HCEC 1CT (cell line): ENCODE data around the gene SERPINB1.
"Not testable (repeated sequence)": the region's sequence is repeated elsewhere in the genome, so short reads cannot be mapped to it uniquely, and the experiment has no call there.

Experiments used
- DNase-seq: peaks from one replicate; pipeline ENCODE4 v3.0.0-alpha.2; 2017

Gene SERPINB1

DNA sequence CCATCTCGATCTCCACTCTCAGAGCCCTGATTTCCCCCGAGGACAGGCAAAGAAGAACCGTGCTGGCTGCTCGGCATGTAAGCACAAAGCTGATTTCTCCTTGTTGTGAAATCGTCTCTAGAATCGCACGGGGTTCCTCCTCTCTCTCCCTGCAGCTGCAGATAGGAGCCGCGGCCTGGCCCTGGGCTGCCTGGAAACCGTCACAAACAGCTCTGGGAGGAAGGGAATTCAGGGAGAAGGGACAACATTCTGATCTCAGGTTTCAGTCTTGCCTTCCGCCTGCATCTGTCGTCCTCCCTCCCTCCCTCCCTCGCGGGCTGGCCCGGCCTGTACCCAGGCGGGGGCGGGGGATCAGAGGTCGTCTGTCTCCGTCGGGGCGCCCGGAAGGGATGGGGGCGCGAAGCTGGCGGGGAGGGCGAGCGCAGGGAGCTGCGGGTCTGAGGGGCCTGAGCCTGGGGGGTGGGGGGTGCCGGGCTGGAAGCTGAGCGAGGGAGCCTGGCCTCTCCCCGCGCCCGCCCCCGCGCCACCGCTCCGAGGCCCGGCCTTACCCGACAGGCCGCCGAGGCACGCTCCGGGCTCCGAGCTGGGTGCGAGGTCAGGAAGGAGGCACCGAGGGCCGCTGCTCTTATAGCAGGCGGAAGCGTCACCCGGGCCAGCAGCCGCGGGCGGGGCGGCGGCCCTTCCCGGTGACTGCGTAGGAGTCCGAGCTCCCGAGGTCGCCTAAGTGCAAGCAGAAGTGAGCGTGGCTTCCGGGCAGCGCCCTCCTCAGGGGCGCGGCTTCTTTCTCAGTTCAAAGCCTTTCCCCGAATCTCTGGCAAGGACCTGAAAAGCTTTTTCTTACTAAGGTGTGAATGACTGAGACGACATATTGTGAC lies at the start of gene SERPINB1:
Gene SERPINB1, minus strand, starts transcription at position 600 of the 875 bp plus-strand sequence. CDS start 1,277 bp downstream, outside the sequence.
- peak; percentile 95 for DNase-seq

DNA sequence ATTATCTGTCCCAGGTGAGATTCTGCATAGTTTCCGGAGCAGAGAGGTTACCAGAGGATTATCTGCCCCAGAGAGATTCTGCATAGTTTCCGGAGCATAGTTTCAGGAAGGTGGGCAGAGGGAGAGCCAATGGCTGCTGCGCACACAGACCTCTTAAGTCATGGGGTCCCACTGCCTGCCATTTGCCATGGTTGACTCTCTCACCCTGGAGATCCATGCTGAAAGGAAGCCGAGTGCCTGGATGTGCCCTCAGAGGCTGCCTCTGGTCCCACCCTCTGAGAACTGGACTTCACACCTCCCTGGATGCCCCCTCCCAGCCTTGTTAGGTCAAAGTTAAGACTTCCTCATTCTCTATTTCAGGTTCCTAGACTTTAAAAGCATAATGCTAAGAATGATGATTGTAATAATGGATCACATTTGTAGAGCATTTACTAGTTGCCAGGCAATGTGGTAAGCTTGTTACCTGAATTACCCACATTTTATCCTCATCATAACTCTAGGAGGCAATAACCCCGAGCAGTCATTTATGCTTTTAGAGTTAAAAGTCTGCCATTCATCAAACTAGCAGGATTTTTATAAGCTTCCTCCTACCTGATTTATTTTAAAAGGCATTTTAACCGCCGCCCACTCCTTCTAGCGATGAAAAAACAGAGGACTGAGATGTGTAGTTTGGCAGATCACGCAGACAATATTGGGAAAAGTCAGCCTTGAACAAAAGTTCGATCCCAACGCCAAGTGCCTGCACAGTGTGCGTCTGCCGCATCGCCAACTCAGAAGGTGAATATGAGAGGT lies 49.5 kb upstream of the SERPINB1 start:
- DNase-seq = no peak

DNA sequence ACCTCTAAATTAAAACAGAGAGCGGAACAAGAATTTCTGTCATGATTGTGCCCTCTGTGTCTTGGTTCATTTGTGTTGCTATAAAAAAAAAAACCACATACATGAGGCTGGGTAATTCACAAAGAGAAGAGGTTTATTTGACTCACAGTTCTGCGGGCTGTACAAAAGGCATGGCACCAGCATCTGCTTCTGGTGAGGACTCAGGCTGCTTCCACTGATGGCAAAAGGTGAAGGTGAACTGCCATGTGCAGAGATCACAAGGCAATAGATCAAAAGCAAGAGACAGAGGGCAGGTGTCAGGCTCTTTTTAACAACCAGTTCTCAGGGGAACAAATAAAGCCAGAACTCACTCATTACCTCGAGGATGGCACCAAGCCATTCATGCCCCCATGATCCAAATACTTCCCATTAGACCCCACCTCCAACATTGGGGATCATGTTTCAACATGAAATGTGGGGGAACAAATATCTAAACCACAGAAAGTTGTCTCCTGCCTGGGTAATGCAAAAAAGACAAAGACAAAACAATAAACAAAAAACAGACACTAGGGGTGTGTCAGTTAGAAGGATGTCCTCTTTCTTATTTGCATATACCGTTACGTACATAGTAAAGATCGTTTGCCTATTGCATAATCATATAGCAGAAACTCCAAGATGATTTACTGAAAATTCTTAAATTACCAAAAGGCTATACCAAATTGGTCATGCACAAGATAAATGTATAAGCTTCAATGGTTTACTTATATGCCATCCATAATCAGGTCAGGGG lies 44.5 kb upstream of the SERPINB1 start:
- no peak for DNase-seq

DNA sequence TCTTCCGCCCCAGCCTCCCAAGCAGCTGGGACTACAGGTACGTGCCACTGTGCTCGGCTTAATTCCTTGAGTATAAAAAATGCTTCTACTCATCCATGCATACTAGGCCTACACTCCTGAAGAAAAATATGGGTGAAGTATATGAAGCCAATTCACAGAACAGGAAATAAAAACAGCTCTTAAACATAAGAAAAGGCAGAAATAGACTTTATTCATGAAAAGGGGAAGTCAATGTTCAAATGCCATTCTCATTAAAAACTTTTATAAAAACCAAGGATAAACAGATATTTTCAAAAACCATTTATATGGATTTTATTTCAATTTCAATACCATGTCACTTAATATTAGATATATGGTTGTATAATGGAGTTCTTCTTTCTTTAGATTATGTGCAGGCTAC lies 43.1 kb upstream of the SERPINB1 start:
- DNase-seq = no peak

DNA sequence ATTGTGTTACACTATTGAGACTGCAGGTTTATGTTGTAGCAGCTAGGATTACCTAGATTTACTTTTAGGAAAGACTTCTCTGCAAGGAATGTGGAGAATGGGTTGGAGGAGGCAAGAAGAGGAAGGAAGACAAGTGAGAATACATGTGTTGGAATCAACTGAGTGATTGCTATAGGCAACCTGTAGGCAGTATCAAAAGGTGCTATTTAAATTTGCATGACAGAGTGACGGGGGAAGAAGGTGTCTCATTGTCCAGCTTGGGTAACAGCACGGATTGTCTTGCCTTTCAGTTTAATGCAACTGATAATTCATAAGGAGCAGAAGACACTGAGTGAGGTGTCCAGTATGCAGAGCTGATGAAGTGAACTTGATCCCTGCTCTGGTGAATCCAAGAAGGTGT lies 42.0 kb upstream of the SERPINB1 start:
- no peak for DNase-seq

DNA sequence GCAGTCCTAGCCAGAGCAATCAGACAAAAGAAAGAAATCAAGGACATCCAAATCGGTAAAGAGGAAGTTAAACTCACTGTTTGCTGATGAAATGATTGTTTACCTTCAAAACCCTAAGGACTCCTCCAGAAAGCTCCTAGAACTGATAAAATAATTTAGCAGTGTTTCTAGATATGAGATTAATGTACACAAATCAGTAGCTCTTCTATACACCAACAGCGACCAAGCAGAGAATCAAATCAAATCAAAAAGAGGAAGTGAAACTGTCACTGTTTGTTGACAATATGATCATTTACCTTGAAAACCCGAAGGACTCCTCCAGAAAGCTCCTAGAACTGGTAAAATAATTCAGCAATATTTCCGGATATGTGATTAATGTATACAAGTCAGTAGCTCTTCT lies 39.8 kb upstream of the SERPINB1 start:
- no peak for DNase-seq

DNA sequence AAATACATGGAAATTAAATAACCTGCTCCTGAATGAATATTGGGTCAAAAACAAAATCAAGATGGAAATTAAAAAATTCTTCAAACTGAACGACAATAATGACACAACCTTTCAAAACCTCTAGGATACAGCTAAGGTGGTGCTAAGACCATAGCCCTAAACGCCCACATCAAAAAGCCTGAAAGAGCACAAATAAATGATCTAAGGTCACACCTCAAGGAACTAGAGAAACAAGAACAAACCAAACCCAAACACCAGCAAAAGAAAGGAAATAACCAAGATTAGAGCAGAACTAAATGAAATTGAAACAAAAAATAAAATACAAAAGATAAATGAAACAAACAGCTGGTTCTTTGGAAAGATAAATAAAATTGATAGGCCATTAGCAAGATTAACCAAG lies 38.5 kb upstream of the SERPINB1 start:
- DNase-seq = not testable (repeated sequence)

DNA sequence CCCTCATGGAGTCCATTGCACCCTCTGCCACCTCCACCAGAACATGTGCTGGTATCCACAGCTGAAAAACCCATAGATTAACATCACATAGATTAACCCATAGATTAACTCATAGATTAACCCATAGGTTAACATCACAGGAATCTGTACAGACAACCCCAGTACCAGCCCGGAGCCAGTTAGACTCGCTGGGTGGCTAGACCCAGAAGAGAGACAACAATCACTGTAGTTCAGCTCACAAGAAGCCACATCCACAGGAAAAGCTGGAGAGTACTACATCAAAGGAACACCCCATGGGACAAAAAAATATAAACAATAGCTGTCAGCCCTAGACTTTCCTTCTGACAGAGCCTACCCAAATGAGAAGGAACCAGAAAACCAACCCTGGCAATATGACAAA lies 36.3 kb upstream of the SERPINB1 start:
- DNase-seq = no peak

DNA sequence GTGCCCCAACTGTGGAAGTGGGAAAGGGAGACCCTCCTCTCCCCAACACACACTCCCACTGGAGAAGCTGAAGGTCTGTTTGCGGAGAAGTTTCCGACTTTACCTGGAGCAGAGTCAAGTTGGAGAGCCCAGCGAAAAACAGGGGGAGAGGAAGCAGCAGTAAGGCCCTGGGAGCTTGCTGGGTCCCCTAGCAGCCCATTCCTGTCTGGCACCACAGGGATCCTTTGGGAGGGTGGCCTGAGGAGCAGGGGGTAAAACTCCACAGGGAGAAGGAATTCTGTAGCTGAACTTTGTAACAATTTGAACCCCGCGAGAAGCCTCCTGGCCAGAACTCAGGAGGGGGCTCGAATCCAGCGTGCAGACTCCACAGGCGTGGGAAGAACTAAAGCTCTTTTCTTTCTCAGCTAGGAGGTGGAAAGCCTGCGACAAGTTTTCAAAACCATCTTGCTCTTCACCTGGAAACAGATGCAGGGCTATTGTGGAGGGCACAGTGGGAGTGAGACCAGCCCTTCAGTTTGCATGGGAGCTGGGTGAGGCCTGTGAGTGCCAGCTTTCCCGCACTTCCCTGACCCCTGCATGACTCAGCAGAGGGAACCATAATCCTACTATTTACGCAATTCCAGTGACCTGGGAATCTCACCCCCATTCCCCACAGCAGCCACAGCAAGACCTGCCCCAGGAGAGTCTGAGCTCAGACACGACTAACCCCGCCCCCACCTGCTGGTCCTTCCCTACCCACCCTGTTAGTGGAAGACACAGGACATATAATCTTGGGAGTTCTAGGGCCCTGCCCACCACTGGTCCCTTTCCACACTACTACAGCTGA lies 35.6 kb upstream of the SERPINB1 start:
- DNase-seq = peak; percentile 66

DNA sequence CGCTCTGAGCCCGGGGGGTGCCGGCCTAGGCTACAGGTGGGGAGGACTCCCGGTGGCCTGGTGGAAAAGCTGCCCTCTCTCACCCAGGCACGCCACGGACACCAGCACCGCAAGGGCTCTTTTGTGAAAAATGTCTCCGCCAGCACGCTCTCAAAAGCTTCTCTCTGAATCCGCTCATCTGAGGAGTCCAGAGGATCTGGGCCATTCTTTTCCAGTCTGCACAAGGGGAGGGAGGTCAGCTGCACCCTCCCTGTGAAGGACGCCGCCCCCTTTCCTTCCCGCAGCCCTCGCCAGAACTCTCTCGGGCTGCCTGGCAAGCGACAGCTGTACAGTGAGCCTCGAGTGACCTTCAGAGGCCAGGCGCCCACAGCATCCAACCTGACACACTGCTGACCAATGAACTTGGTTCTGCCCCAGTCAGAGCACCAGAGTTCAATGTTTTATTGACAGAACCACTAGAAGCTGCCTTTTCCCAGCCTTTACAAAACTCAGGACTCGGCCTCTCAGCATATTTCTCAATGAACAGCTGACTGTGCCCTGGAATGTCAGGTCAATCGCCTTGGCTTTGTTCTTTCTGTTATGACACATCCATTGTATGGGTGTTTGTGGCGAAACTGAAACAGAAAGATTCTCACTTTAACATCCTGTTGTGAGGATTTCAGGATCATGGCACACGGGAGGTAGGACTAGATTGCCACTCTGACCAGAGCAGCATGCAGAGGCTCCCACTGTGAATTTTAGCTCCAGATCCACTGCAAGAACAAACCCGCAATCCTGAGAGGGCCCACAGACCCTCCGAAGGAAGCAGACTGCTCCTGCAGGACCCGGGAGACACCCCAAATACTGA lies 34.8 kb upstream of the SERPINB1 start:
- peak; percentile 91 for DNase-seq

DNA sequence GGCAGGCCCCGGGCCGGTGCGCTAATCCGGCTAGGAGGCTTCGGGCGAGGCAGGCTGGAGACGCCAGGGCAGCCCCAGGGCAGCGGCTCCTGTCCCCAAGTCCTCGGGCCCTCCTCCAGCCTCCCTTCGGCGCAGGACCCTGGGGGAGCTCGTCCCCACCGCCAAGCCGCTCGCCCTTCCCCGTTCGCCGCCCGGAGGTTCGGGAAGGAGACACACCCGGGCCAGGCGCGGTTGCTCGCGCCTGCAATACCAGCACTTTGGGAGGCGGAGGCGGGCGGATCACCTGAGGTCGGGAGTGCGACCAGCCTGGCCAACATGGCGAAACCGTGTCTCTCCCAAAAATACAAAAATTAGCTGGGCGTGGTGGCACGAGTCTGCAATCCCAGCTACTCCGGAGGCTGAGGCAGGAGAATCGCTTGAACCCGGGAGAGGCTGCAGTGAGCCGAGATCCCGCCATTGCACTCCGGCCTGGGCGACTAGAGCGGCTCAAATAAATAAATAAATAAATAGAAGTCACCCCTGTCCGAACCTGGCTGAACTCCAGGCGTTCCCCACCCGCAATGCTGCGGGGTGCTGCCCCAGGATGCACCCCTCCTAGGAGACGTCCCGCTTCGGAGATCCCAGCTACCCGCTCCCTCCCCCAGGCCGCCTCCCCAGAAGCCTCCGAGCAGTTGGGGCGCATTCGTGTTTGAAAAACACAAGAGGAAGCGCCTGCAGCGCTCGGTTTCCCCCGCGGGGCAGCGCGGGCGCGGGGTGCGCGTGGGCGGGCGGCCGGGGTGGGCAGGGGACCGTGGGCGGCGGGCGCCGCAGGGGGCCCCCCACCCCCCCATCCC lies 33.9 kb upstream of the SERPINB1 start:
- DNase-seq = peak; percentile 5

DNA sequence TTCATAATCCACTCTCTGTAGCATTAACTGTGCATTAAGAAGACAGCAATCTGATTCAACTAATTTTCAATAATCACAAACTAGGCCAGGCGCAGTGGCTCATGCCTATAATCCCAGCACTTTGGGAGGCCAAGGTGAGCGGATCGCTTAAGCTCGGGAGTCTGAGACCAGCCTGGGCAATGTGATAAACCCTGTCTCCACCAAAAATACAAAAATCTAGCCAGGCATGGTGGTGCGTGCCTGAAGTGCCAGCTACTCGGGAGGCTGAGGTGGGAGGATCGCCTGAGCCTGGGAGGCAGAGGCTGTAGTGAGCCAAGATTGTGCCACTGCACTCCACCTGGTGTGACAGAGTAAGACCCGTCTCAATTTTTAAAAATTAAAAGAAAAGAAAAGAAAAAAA lies 32.0 kb upstream of the SERPINB1 start:
- no peak for DNase-seq

DNA sequence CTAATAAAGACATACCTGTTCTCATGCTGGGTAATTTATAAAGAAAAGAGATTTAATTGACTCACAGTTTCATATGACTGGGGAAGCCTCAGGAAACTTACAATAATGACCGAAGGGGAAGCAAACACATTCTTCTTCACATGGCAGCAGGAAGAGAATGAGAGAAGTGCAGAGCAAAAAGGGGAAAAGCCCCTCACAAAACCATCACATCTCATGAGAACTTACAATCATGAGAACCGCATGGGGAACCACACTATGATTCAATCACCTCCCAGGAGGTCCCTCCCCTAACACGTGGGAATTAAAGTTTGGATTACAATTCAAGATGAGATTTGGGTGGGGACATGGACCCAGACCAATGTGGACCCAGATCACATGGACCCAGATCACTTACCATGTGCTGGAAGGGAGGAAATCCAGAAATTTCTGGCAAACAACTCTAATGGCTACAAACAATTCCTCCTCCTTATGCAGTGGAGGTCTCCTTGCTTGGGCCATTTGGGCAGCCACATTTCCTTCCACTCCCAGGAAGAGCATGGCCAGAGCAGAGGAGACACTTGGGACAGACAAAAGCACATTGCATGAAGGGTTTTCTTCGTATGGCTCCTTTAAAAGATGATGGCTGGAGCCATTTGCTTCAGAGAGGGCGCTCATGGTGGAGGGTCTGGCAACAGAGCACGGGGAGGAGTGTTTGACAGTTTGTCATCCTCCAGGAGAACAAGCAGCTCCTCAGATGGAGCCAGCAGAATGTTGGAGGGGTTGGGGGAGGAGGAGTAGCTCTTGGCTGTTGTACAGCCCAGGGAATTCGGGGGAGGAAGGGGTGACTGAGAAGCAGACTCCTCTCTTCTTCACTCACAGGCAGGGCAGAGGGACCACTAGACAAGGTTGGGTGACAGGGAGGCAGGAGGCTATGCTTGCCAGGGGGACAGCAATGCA lies 31.0 kb upstream of the SERPINB1 start:
- no peak for DNase-seq

DNA sequence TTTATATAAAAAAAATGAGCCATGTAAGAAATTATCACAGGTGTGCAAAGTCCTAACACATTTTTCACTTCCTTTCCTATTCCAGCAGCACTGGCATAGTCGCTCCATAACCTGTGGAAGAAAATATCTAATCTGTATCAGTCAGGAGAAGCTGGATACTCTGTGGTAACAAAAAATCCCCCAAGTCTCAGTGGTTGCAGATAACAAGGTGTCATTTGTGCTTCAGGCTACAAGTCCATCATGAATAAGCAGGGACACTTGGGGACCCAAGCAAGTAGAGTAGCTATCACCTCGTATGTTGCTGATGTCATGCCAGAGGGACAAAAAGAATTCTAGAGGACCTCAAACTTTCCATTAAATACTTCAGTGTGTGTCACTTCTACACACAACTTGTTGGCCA lies 30.3 kb upstream of the SERPINB1 start:
- no peak for DNase-seq

DNA sequence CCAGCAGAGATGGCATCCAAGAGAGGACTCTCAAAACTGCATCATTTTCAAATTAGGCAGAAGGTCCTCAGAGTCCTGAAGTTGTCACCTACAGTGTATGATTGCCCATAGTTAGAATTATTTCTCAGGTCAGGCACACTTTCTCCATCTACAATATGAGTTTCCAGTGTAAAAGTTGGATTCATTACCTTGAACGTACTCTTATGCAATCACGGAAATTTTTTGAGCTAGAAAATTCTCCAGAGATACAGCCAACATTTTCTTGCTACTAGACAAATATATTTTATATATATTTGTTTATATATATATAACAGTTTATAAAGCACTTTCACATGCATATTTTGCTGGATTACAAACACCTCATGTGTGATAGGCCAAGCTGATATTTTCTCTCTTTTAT lies 29.4 kb upstream of the SERPINB1 start:
- no peak for DNase-seq

DNA sequence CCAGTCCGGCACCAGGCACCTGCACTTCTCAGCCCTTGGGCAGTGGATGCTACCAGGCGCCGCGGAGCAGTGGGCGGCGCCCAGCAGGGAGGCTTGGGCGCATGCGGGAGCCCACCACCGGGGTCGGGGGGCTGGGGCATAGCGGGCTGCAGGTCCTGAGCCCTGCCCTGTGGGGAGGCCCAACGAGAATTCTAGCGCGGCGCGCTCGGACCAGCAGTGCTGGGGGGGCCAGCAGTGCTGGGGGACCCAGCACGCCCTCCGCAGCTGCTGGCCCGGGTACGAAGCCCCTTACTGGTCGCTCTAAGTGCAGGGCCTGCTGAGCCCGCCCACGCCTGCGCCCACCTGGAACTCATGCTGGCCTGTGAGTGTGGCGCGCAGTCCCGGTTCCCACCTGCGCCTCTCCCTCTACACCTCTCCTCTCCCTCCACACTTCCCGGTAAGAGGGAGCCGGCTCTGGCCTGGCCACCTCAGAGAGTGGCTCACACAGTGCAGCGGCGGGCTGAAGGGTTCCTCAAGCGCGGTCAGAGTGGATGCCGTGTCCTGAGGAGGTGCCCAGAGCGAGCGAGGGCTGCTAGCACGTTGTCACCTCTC lies 28.5 kb upstream of the SERPINB1 start:
- DNase-seq = no peak

DNA sequence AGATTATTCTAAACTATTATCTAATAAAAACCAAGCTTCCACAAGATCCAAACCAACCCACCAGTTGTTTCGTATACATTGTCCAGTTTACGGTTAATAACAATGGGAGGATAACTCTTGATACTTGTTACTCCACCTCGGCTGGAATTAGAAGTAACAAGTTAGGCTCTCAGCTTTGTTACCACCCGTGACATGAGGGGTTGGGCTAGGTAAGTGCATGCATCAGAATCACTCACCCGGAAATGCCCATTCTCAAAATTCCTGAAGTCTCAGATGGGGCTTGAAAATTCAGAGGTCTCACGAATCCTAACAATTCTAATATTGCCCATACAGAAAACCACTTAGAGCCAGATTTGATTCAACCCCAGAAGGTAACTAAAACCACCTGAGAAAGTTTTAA lies 27.0 kb upstream of the SERPINB1 start:
- DNase-seq = no peak

DNA sequence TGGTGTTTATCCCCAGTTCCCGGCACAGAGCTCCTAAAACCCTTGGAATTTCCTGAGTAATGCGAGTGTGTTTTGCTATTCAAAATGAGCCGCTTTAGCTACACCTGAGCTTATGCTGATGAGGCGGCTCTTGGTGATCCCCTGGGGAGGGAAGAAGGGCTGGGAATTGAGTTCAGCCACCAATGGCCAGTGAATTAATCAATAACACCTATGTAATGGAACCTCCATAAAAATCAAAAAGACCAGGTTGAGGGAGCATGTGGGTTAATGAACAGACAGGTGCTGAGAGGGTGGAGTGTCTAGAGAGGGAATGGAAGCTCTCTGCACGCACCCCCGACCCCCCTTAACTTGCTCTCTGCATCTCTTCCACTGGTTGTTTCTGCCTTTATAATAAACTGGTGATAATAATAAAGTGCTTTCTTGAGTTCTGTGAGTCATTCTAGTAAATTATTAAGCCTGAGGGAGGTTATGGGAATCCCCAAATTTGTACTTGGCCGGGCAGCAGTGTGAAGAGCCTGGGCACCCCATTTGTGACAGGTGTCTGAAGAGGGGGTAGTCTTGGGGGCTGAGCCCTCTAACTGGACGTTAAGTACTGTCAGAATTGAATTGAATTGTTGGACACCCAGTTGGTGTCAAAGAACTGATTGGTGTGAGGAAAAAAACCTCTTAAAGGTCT lies 24.6 kb upstream of the SERPINB1 start:
- DNase-seq = no peak
